HTR-8/SVneo (cell line): ENCODE measurements around the gene SLC1A5.
"Not testable (repeated sequence)": the region's sequence is repeated elsewhere in the genome, so short reads cannot be mapped to it uniquely, and the experiment has no call there.

ENCODE experiments used
- DNase-seq: peaks from one replicate; pipeline ENCODE4 v3.0.0; 2011; ENCODE audit warnings: low spot score, mixed read lengths; ENCODE audit not compliant: insufficient read length
- FAIRE-seq: peaks from 2 replicates; lab custom pipeline; 2011; peaks lifted over from hg19 to GRCh38; lab: Jason Lieb, UNC

SLC1A5 gene

DNA sequence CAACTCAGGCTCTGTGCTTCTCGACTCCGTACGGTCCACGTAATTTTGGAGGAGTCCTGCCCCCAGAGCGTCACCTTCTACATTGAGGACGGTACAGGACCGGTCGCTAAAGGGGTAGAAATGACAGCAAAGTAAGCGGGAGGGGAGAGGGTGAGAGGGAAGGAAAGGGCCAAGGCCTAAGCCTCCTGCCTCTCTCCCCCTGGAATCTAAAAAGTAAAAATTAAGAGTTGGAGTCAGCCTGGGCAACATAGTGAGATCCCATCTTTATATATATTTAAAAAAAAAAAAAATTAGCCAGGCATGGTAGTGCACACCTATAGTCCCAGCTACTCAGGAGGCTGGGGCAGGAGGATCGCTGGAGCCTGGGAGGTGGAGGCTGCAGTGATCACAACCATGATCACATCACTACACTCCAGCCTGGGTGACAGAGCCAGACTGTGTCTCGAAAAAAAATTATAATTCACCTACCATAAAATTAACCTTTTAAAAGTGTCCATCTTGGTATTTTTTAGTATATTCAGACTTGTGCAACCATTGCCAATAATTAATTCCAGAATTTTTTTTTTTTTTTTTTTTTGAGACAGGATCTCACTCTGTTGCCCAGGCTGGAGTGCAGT, 12.6 kb downstream of the SLC1A5 start:
- FAIRE-seq (no peak), DNase-seq (no peak)

DNA sequence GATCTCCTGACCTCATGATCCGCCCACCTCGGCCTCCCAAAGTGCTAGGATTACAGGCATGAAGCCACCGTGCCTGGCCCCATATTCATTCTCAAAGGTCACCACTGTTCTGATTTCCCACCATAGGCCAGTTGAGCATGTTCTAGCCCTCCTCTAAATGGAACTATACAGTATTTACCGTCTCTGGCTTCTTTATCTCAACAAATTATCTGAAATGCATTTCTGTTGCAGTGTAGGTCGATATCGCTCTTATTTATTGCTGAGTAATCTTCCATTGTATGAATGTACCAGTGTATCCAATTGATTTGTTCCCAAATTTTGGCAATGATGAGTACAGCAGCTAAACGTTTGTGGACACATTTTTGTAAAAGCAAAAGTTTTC, 15.4 kb downstream of the SLC1A5 start:
- DNase-seq (no peak), FAIRE-seq (no peak)

DNA sequence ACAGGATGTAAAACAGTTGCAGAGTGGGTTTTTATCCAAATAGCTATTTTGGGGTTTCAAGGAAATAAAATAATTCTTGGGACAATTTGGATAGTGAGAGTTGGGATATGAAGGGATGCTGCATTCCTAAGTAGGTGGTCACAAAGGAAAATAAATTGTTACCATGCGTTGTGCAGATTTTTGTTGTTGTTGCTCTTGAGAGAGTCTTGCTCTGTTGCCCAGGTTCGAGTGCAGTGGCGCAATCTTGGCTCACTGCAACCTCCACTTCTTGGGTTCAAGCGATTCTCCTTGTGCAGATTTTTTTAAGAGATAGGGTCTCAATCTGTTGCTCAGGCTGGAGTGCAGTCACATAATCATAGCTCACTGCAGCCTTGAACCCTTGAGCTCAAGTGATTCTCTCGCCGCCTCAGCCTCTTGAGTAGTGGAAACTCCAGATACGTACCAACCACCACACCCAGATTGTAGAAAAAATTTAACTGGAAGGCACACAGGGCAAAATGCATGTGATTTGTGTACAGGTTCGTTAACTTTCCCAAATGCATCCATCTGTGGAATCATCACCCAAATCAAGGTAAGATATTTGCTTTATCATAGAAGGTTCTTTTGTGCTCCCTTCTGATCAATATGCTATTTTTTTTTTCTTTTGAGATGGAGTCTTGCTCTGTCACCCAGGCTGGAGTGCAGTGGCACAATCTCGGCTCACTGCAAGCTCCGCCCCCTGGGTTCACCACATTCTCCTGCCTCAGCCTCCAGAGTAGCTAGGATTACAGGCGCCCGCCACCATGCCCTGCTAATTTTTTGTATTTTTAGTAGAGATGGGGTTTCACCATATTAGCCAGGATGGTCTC, 16.0 kb downstream of the SLC1A5 start:
- DNase-seq, result no peak
- FAIRE-seq, result no peak

DNA sequence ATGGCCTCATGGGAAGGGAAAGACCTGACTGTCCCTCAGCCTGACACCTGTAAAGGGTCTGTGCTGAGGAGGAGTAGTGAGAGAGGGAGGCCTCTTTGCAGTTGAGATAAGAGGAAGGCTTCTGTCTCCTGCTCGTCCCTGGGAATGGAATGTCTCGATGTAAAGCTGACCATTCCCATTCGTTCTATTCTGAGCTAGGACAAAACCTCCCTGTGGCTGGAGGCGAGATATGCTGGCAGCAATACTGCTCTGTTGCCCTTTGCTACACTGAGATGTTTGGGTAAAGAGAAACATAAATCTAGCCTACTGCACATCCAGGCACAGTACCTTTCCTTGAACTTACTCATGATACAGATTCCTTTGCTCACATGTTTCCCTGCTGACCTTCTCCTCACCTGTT, 19.6 kb downstream of the SLC1A5 start:
- not testable (repeated sequence) for FAIRE-seq, DNase-seq

DNA sequence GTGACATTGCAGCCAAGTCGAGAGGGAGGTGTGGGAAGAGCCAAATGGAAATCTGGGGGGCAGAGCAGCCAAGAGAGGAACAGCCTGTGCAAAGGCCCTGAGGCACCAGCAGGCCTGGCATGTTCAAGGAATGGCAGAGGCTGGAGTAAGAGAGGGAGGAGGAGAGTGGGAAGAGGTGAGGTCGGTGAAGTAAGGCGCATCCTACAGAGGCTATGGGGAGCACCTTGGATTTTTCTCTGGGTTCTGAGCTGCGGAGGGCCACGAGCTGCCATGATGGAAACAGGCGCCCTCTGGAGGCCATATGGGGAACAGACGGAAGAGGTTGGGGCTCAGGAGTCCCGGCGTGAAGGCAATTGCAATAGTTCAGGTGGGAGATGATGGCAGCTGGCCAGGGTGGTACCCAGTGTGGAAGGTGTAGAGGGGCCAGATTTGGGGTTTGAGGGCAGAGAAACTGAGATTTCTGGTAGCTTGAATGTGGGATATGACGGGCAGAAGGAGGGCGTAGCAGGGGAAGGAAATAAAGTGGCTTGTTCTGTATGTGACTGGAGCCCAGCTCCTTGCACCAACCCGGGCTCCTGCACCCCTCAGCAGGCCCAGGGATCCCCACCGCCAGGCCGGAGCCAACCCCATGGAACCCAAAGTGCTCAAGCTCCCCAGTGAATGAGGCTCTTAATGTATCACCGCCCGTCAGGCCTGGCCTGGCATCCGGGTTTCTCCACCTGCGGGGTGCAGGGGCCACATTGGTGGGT, 21.7 kb downstream of the SLC1A5 start:
- DNase-seq (no peak), FAIRE-seq (no peak)

- FAIRE-seq (no peak), DNase-seq (no peak)
These were observed 23.5 kb downstream of the SLC1A5 start for GRCh38 chr19:46764817-46765291.

GRCh38 chr19:46762245-46762890, 26.0 kb downstream of the SLC1A5 start:
- FAIRE-seq, result no peak
- no peak for DNase-seq

DNA sequence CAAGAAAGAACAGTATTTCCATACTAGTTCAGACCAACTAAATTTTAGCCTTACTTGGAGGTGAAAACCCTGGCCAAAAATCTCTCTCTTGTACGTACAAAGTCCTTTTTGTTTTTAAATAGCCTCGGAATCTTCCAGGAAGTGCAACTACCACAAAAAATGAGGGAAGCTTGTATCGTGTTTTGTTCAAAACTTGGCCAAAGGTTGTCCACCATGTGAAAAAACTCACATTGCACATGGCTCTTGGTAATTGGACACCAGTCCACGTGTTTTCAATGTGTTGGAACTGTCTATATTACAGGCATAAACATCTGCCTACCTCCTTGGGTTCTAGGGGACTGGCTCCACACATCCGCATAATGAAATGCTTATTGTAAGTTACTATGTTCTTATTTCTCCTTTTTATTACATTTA, 27.0 kb downstream of the SLC1A5 start:
- DNase-seq (no peak), FAIRE-seq (no peak)

- FAIRE-seq, DNase-seq: not testable (repeated sequence)
These were observed 27.5 kb downstream of the SLC1A5 start for GRCh38 chr19:46760897-46761296.

- no peak for DNase-seq
- no peak for FAIRE-seq
These were observed 28.0 kb downstream of the SLC1A5 start for GRCh38 chr19:46760363-46760762.

DNA sequence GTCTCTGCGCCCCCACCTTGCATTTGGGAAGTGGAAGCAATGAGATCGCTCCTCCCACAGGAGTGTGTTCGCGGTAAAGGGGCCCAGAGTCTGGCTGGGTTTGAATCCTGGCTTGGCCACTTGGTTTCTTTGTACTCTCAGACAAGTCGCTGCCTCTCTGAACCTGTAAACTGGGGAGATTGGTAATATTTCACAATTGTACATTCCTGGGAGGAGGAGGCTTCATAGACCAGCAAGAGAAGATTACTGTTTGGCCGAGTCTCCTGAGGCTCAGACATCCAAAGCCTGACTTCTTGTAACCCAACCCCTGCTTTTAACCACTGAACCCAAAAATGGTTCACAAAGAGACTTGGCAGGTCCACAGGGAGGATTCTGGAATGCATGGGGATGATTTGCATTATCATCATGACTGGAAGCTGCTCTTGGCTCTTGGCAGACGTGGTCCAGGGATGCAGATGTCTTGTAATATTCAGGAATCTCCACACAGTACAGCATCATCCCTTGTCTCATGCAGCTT, 28.5 kb downstream of the SLC1A5 start:
- DNase-seq (no peak), FAIRE-seq (no peak)

DNA sequence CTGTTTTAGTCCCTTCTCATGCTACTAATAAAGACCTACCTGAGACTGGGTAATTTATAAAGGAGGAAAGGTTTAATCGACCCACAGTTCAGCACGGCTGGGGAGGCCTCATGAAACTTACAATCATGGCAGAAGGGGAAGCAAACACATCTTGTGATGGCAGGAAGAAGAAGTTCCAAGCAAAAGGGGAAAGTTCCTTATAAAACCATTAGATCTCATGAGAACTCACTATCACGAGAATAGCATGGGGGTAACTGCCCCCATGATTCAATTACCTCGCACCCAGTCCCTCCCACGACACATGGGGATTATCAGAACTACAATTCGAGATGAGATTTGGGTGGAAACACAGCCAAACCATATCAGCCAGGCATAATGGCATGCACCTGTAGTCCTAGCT, 29.2 kb downstream of the SLC1A5 start:
- no peak for FAIRE-seq
- no peak for DNase-seq

GRCh38 chr19:46756544-46756888, 31.9 kb downstream of the SLC1A5 start:
- DNase-seq, result no peak
- FAIRE-seq, result no peak

DNA sequence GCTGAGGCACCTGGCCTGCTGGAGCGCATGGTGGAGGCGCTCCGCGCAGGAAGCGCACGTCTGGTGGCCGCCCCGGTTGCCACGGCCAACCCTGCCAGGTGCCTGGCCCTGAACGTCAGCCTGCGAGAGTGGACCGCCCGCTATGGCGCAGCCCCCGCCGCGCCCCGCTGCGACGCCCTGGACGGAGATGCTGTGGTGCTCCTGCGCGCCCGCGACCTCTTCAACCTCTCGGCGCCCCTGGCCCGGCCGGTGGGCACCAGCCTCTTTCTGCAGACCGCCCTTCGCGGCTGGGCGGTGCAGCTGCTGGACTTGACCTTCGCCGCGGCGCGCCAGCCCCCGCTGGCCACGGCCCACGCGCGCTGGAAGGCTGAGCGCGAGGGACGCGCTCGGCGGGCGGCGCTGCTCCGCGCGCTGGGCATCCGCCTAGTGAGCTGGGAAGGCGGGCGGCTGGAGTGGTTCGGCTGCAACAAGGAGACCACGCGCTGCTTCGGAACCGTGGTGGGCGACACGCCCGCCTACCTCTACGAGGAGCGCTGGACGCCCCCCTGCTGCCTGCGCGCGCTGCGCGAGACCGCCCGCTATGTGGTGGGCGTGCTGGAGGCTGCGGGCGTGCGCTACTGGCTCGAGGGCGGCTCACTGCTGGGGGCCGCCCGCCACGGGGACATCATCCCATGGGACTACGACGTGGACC, 32.4 kb downstream of the SLC1A5 start:
- no peak for DNase-seq

GRCh38 chr19:46755077-46755852, 33.1 kb downstream of the SLC1A5 start:
- FAIRE-seq (no peak), DNase-seq (no peak)

More for the DNA sequence above, 32.4 kb downstream of the SLC1A5 start:
- no peak for FAIRE-seq

DNA sequence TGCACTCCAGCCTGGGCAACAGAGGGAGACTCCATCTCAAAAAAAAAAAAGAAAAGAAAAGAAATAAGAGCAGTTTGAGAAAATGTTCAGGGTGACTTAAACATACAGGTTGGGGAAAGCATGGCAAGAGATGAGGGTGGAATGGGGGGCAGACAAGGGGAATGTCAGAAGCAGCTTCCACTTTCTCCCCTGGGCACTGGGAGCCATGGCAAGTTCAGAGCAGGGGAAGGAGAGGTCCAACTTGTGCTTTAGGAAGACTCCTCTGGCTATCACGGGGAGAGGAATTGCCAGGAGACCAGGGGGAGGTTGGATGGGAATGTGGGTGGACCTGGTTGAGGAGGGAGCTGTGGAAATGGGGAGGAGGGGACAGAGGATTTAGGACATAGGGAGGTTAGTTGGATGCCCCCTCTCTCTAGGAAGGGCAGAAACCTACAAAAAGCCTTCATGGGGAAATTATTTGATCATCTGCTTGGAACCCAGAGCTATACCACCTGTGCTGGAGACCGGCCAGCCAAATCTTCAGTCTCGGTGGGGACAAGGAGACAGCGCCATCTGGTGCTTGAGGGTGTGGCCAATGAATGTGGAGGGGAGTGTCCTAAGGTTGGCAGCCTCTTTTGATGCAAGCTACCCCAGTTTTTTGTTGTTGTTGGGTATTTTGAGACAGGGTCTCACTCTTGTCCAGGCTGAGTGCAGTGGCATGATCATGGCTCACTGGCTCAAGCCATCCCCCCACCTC, 34.8 kb downstream of the SLC1A5 start:
- DNase-seq (no peak), FAIRE-seq (no peak)

DNA sequence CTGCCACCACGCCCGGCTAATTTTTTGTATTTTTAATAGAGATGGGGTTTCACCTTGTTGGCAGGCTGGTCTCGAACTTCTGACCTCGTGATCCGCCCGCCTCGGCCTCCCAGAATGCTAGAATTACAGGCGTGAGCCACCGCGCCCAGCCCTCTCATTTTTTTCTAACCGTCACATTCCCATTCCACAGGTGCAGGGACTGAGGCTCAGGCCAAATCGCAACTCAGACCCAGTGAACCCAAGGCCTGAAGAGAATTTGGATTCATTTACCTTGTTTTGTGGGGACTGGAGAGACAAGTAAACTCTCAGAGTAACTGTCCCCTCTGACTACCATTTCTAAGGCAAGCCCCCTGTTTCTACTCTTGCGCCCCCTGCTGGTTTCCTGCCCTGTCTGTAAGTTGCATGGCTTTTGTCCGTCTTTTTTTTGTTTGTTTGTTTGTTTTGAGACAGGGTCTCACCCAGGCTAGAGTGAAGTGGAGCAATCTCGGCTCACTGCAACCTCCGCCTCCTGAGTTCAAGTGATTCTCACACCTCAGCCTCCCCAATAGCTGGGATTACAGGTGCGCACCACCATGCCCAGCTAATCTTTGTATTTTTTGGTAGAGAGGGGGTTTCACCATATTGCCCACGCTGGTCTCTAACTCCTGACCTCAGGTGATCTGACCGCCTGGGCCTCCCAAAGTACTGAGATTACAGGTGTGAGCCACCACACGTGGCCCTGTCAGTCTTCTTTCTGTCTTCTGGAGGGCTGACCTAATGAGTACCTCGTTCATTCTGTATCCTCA, 39.9 kb downstream of the SLC1A5 start:
- FAIRE-seq (no peak), DNase-seq (peak; percentile 58)
